Kidney capillary endothelial cell (primary cell): ENCODE measurements around the gene RTTN.
"Not testable (repeated sequence)": the region's sequence is repeated elsewhere in the genome, so short reads cannot be mapped to it uniquely, and the experiment has no call there.

Experiments
- DNase-seq: peaks from one replicate; pipeline ENCODE4 v3.0.0-alpha.2; 2018; ENCODE audit warnings: low spot score

RTTN gene

GRCh38 chr18:70205421-70206397, at the start of gene RTTN:
Gene RTTN, minus strand, starts transcription at chr18:70205687. Its CDS starts 29 bp downstream, at chr18:70205658.
- DNase-seq, result peak; percentile 89

- DNase-seq, result no peak
Measured at GRCh38 chr18:70250781-70251180, 45.3 kb upstream of the RTTN start.

- not testable (repeated sequence) for DNase-seq
Measured at GRCh38 chr18:70249861-70250260, 44.4 kb upstream of the RTTN start.

GRCh38 chr18:70249118-70249517, 43.6 kb upstream of the RTTN start:
- DNase-seq, result no peak

GRCh38 chr18:70246061-70246466, 40.6 kb upstream of the RTTN start:
- DNase-seq, result no peak

- DNase-seq, result no peak
Measured at GRCh38 chr18:70243131-70243929, 37.8 kb upstream of the RTTN start.

- DNase-seq, result not testable (repeated sequence)
Measured at GRCh38 chr18:70236921-70237320, 31.4 kb upstream of the RTTN start.

GRCh38 chr18:70235478-70235877, 30.0 kb upstream of the RTTN start:
- no peak for DNase-seq

- DNase-seq, result no peak
Measured at GRCh38 chr18:70234667-70235459, 29.4 kb upstream of the RTTN start.

GRCh38 chr18:70233974-70234373, 28.5 kb upstream of the RTTN start:
- DNase-seq, result no peak

GRCh38 chr18:70232261-70232660, 26.8 kb upstream of the RTTN start:
- DNase-seq, result no peak

GRCh38 chr18:70229639-70230038, 24.2 kb upstream of the RTTN start:
- DNase-seq, result no peak

GRCh38 chr18:70228536-70228935, 23.0 kb upstream of the RTTN start:
- DNase-seq, result no peak

- no peak for DNase-seq
Measured at GRCh38 chr18:70227438-70227837, 22.0 kb upstream of the RTTN start.

GRCh38 chr18:70221915-70222278, 16.4 kb upstream of the RTTN start:
- DNase-seq, result no peak

GRCh38 chr18:70221156-70221914, 15.8 kb upstream of the RTTN start:
- DNase-seq, result no peak

- DNase-seq, result no peak
Measured at GRCh38 chr18:70220628-70221027, 15.1 kb upstream of the RTTN start.

- DNase-seq, result no peak
Measured at GRCh38 chr18:70219688-70220087, 14.2 kb upstream of the RTTN start.

- DNase-seq, result no peak
Measured at GRCh38 chr18:70216788-70217187, 11.3 kb upstream of the RTTN start.

GRCh38 chr18:70207181-70207580, 1.7 kb upstream of the RTTN start:
- DNase-seq, result no peak

- no peak for DNase-seq
Measured at GRCh38 chr18:70200286-70200685, 5.2 kb downstream of the RTTN start.
